Gastroesophageal sphincter (tissue), 4 donors: ENCODE results near the gene EML5. TPM values are rescaled to one million over a fixed set of nuclear protein-coding genes. Genes with fewer than 3 reads are reported as not detected.
A peak's percentile ranks its signal among the peaks of the same experiment; 100 is the strongest.

ENCODE experiments used
- ATAC-seq: fragments of 150-250 bp; one replicate; pipeline ENCODE4 v1.9.1; 2016; ENCODE audit warnings: mild to moderate bottlenecking, moderate library complexity
- H3K27ac ChIP-seq, 4 donors: fragments of 200-600 bp; sonication (generic) in 3 of 4; 1 replicate in 3 of 4; 2 replicates in 1 of 4; pipeline ENCODE4 v1.5.1; 2016 to 2019
- H3K27me3 ChIP-seq: fragments of 200-600 bp; sonication (generic); one replicate; pipeline ENCODE4 v1.5.1; 2019
- H3K36me3 ChIP-seq, 2 donors: fragments of 200-600 bp; sonication (generic); one replicate each; pipeline ENCODE4 v1.5.1; 2019; ENCODE audit warnings: control low read depth in 1 of 2
- H3K4me1 ChIP-seq, 3 donors: fragments of 200-600 bp; sonication (generic); 1 replicate in 2 of 3; 2 replicates in 1 of 3; pipeline ENCODE4 v1.5.1; 2016 to 2019; ENCODE audit warnings: control low read depth in 2 of 3
- H3K4me3 ChIP-seq, 2 donors: fragments of 200-600 bp; sonication (generic); one replicate each; pipeline ENCODE4 v1.5.1; 2019; ENCODE audit warnings: mild to moderate bottlenecking in 1 of 2, moderate library complexity in 1 of 2
- H3K9me3 ChIP-seq, 3 donors: fragments of 200-600 bp; sonication (generic); one replicate each; pipeline ENCODE4 v1.5.1; 2017 to 2019; ENCODE audit warnings: control low read depth in 2 of 3
- EP300 ChIP-seq: sonication (generic); formaldehyde crosslinking; IDR thresholded peaks from one replicate; pipeline ENCODE4 v1.6.1; 2017; ENCODE audit warnings: antibody characterized with exemption, mild to moderate bottlenecking
- POLR2A ChIP-seq, 2 donors: fragments of 450-650 bp; IDR thresholded peaks; one replicate each; pipeline ENCODE4 v1.6.1; 2017; ENCODE audit warnings: antibody characterized with exemption in 2 of 2, mild to moderate bottlenecking in 2 of 2, moderate library complexity in 1 of 2
- POLR2AphosphoS5 ChIP-seq: sonication (generic); formaldehyde crosslinking; IDR thresholded peaks from one replicate; pipeline ENCODE4 v1.6.1; 2017; ENCODE audit warnings: antibody characterized with exemption
- WGBS, 2 donors: methylation state at CpG; one replicate each; pipeline ENCODE4 v1.1.5; 2018; ENCODE audit warnings: low coverage in 1 of 2; 5-methylcytosine and 5-hydroxymethylcytosine counted together
- total RNA-seq, 4 donors: library from RNA; depleted of rRNA; stranded (reverse); fragments of >200 nt; gene quantifications; one replicate each; pipeline ENCODE4 v1.1.0, GENCODE V29; 2016
- TF ChIP-seq, protein P1 (sequence below), 4 experiments: fragments of 200-600 bp in 2 of 4; fragments of 450-650 bp in 2 of 4; sonication (generic) in 1 of 4; IDR thresholded peaks; one replicate each; pipeline ENCODE4 v1.5.1; 2017 to 2019; ENCODE audit warnings: antibody characterized with exemption in 4 of 4, mild to moderate bottlenecking in 2 of 4, moderate library complexity in 2 of 4

Gene EML5
- total RNA-seq, 4 donors from 2014 or later, result 3.9 to 6.7 (median 4.5) TPM

DNA sequence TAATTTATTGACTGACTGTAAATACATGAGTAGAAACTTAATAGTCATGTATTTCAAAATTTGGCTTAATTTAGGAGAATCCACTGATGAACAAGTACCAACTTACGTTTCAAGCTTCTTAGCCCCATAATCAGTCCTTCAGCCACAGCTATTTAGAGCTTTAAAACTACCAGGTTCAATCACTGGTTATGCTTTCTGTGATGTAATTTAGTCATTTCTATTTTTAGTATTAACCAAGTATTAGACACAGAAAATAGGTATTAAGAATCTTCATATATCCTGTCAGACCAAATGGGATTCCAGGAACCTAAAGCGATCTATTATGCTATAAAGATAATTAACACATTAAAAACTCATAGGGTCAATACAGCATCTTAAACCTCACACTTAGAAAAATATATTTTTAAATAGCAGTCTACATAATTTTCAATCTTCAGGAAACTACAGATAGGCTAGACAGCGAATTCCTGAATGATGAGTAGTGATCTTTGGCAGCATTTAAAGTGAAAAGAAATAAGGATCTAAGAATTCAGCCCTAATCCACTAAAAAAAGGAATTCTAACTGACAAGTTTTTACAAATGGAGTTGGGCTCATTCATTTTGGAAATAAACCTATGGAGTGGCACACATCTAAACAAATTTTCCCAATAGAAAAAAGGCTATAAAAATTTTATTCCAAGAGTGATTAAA, 178.4 kb downstream of the EML5 start:
- Histone ChIP-seq H3K27me3 (no peaks in the 10 kb centered on the region), H3K27ac (peak overlapping the region in 2 of 4 donors; percentile 6 to 23), H3K36me3 (peaks cover 7 to 75% of the 10 kb centered on the region in 2 donors), H3K4me3 (no peak overlapping the region), H3K9me3 (no peaks in the 10 kb centered on the region), H3K4me1 (peaks cover 0 to 29% (median 8%) of the 10 kb centered on the region in 3 donors)
- no peak for ATAC-seq
- 42 to 56% methylated on average over 3 of the region's 3 CpGs for WGBS, 2 donors
- TF ChIP-seq POLR2A (IDR thresholded peaks at IDR 0.05) (no peak), POLR2AphosphoS5 (no peak), EP300 (no peak)
- TF ChIP-seq, protein P1, sequence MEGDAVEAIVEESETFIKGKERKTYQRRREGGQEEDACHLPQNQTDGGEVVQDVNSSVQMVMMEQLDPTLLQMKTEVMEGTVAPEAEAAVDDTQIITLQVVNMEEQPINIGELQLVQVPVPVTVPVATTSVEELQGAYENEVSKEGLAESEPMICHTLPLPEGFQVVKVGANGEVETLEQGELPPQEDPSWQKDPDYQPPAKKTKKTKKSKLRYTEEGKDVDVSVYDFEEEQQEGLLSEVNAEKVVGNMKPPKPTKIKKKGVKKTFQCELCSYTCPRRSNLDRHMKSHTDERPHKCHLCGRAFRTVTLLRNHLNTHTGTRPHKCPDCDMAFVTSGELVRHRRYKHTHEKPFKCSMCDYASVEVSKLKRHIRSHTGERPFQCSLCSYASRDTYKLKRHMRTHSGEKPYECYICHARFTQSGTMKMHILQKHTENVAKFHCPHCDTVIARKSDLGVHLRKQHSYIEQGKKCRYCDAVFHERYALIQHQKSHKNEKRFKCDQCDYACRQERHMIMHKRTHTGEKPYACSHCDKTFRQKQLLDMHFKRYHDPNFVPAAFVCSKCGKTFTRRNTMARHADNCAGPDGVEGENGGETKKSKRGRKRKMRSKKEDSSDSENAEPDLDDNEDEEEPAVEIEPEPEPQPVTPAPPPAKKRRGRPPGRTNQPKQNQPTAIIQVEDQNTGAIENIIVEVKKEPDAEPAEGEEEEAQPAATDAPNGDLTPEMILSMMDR (IDR thresholded peaks at IDR 0.05), result no peak

DNA sequence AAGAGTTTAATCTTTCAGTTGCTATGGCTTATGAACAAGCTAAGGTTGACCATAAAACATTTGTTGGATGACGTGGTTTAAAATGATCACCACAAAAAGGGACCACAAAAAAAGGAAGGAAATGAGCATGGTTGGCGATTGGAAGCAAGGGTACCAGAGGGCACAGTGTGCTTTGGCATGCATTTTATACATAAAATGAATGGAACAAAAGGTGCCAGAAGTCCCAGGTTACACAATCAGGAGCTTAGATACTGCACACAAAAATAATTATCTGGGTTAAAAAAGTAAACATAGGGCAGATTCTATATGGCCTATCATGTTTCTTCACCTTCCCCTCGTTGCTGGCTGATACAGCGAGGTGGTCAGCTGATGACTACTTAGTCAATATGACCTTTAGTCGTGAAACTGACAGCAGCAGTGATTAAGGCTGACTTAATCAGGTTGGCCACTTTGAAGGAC, 179.2 kb downstream of the EML5 start:
- no peak overlapping the region for H3K27ac ChIP-seq
- H3K27me3 ChIP-seq, result no peaks in the 10 kb centered on the region
- H3K4me1 ChIP-seq, result peaks cover 0 to 29% (median 8%) of the 10 kb centered on the region in 3 donors
- H3K9me3 ChIP-seq, result no peaks in the 10 kb centered on the region
- TF ChIP-seq EP300, result no peak
- TF ChIP-seq POLR2A (IDR thresholded peaks at IDR 0.05), result no peak
- TF ChIP-seq POLR2AphosphoS5, result no peak
- TF ChIP-seq, protein P1 (IDR thresholded peaks at IDR 0.05), result no peak
- no peak overlapping the region for H3K4me3 ChIP-seq
- 45 to 85% methylated on average over 4 to 5 of the region's 5 CpGs for WGBS, 2 donors
- ATAC-seq, result no peak
- H3K36me3 ChIP-seq, result peaks cover 7 to 77% of the 10 kb centered on the region in 2 donors

DNA sequence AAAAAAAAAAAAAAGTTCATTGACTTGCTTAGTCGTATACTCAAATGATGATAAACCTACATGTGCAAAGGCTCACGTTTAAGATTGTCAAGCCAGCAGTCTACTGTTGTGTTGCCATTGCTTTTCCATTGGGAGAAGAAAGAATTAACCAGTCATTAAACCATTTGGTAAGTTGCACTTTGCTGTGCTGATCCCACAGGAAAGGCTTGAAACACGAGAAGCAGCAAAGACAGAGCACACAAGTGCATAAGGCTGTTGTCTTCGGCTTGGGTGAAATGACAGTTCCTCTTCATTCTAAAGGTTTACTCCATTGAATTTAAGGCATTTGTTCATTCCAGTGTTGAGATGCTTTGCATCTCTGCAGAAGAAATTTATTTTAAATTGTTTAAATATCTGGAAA, 179.8 kb downstream of the EML5 start:
- Histone ChIP-seq H3K4me1 (peaks cover 0 to 29% (median 8%) of the 10 kb centered on the region in 3 donors), H3K4me3 (no peak overlapping the region), H3K9me3 (no peaks in the 10 kb centered on the region), H3K27ac (no peak overlapping the region), H3K27me3 (no peaks in the 10 kb centered on the region), H3K36me3 (peaks cover 7 to 77% of the 10 kb centered on the region in 2 donors)
- 80 to 85% methylated on average over 4 of the region's 4 CpGs for WGBS, 2 donors
- no peak for TF ChIP-seq POLR2A (IDR thresholded peaks at IDR 0.05)
- no peak for ATAC-seq

DNA sequence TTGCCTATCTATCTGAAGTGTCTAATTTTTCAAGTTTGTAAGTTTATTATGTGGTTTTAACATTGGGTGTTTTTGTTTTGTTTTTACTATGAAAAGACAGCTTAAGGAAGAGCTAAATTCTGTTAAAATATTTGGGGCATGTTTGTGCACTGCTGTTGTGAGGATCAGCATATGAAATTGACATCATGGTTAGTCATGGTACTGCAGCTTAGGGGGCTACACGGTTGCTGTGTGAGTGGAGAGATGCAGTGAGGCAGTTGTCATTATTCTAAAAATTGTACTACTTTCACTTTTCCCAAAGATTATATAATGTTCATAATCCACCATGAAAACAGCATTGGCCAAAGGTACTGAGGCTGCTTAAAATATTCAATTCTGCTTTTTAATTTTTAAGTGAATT, 180.9 kb downstream of the EML5 start:
- WGBS, 2 donors, result 0 to 13% methylated on average over 1 of the region's 1 CpG
- Histone ChIP-seq H3K27ac (no peak overlapping the region), H3K27me3 (no peaks in the 10 kb centered on the region), H3K36me3 (peaks cover 7 to 79% of the 10 kb centered on the region in 2 donors), H3K9me3 (no peaks in the 10 kb centered on the region), H3K4me3 (no peak overlapping the region), H3K4me1 (peaks cover 0 to 29% (median 8%) of the 10 kb centered on the region in 3 donors)
- TF ChIP-seq, protein P1 (IDR thresholded peaks at IDR 0.05), result no peak
- no peak for TF ChIP-seq POLR2AphosphoS5
- no peak for ATAC-seq

DNA sequence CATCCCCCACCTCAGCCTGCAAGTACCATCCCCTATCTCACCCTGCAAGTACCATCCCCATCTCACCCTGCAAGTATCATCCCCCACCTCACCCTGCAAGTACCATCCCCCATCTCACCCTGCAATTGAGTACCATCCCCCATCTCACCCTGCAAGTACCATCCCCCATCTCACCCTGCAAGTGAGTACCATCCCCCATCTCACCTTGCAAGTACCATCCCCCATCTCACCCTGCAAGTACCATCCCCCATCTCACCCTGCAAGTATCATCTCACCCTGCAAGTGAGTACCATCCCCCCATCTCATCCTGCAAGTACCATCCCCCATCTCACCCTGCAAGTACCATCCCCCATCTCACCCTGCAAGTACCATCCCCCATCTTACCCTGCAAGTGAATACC, 184.9 kb downstream of the EML5 start:
- no peak for ATAC-seq
- H3K4me3 ChIP-seq, result no peak overlapping the region
- TF ChIP-seq, protein P1 (IDR thresholded peaks at IDR 0.05), result no peak
- no peaks in the 10 kb centered on the region for H3K9me3 ChIP-seq
- H3K27me3 ChIP-seq, result no peaks in the 10 kb centered on the region
- peaks cover 0 to 9% (median 0%) of the 10 kb centered on the region in 3 donors for H3K4me1 ChIP-seq
- H3K36me3 ChIP-seq, result peaks cover 7 to 99% of the 10 kb centered on the region in 2 donors
- H3K27ac ChIP-seq, result no peak overlapping the region
